Measurements from ENCODE around the gene PXMP2.
"Not testable (repeated sequence)": the region's sequence is repeated elsewhere in the genome, so short reads cannot be mapped to it uniquely, and the experiment has no call there.

Gene PXMP2

DNA sequence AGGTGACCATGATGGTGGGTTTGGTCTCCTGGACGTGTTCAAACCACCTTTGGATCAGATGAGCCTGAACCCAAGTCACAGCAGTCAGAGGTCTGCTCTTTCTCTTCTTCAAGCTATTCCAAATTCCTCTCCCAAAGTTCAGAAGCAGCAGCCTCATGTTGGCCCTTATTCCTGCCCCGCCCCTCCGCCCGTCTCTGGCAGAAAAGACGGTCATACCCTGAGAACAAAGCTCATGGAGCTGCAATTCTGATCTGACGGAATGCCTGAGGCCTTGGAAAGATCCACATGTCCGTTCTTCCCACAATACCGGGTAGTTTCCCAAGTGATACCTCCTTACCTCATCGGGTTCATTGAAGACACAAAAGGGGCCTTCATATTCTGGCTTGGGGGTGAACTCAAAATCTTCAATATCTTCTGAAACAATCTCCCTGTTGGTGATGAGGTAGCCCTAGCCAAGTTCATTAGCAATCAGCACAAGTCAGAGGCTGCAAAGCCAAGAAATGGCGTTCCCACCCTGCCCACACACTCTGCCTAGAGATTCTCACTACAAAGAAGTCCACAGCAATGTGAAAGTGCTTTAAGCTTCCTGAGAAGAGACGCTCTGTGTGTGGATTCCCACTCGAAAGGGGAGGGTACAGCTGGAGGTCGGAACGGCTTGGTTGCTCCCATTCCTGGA is 11.5 kb upstream of the PXMP2 start:
- no peak overlapping the region for H3K4me3 ChIP-seq (replicated peaks; ENCODE audit: low read depth, low read length)
- DNase-seq (ENCODE audit: extremely low read depth, low read depth): no peak
- no peak for TF ChIP-seq CTCF (IDR thresholded peaks at IDR 0.05; ENCODE audit: low read depth, low read length, missing control alignments)

GRCh38 chr12:132677492-132677891 is 9.9 kb upstream of the PXMP2 start:
- no peak for TF ChIP-seq CTCF (IDR thresholded peaks at IDR 0.05; ENCODE audit: low read depth, low read length, missing control alignments)
- no peak overlapping the region for H3K4me3 ChIP-seq (replicated peaks; ENCODE audit: low read depth, low read length)
- no peak for DNase-seq (ENCODE audit: extremely low read depth, low read depth)

DNA sequence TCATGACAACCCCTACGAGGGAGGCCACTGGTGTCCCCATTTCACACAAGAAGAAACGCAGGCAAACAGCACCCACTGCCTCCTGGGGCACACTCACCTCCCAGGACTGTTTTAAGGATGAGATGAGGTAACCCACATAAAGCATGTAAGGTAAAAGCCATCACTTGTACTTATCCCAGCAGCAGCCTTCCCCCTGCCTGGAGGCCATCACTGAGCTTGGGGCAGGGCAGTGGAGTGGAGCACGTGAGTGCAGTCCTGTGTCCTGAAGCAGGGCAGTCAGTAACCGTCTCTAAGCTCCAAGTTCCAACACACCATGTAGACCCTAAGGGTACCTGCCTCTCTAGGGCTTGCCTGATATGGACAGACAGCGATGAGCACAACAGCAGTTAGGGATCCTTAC is 2.0 kb upstream of the PXMP2 start:
- peak overlapping the region; percentile 61 for H3K4me3 ChIP-seq (replicated peaks; ENCODE audit: low read depth, low read length)
- TF ChIP-seq CTCF (IDR thresholded peaks at IDR 0.05; ENCODE audit: low read depth, low read length, missing control alignments): no peak
- DNase-seq (ENCODE audit: extremely low read depth, low read depth): no peak

- DNase-seq (ENCODE audit: extremely low read depth, low read depth): no peak
- H3K4me3 ChIP-seq (replicated peaks; ENCODE audit: low read depth, low read length): peak overlapping the region; percentile 61
- no peak for TF ChIP-seq CTCF (IDR thresholded peaks at IDR 0.05; ENCODE audit: low read depth, low read length, missing control alignments)
These were observed 569 bp upstream of the PXMP2 start for GRCh38 chr12:132686825-132687210.

DNA sequence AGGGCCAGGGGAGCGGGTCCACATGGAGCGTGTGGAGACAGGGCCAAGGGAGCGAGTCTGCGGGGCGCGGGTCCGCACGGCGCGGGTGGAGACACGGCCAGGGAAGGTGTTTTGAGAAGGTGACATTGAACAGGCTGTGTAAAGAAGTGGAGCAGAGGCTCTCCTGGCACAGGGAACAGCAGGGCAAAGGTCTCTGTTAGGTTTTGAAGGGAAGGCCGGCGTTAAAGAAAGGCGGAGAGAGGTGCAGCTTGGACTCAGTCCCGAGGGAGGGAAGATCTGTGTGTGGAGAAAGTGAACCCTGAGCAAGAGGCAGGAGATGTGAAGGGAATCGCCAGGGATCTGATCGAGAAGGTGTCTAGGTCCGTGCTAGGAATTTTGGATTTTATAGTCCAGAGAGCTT is 1.8 kb downstream of the PXMP2 start:
- no peak for TF ChIP-seq CTCF (IDR thresholded peaks at IDR 0.05; ENCODE audit: low read depth, low read length, missing control alignments)
- H3K4me3 ChIP-seq (replicated peaks; ENCODE audit: low read depth, low read length): peak overlapping the region; percentile 19
- no peak for DNase-seq (ENCODE audit: extremely low read depth, low read depth)

DNA sequence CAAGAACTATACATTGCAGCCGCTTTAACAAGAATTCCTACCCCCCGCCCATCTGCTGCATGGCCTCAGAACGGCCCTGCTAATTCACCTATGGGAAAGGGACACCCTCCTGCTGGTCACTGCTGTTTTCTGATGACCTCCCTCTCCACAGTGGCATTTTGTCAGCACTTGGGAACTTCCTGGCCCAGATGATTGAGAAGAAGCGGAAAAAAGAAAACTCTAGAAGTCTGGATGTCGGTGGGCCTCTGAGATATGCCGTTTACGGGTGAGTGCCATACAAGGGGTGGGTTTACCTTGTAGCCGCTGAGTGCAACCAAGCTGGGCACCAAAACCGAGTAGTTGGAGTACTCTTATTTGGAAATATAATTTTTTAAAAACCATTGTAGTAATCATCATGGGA is 2.7 kb downstream of the PXMP2 start:
- no peak overlapping the region for H3K4me3 ChIP-seq (replicated peaks; ENCODE audit: low read depth, low read length)
- no peak for TF ChIP-seq CTCF (IDR thresholded peaks at IDR 0.05; ENCODE audit: low read depth, low read length, missing control alignments)
- no peak for DNase-seq (ENCODE audit: extremely low read depth, low read depth)

DNA sequence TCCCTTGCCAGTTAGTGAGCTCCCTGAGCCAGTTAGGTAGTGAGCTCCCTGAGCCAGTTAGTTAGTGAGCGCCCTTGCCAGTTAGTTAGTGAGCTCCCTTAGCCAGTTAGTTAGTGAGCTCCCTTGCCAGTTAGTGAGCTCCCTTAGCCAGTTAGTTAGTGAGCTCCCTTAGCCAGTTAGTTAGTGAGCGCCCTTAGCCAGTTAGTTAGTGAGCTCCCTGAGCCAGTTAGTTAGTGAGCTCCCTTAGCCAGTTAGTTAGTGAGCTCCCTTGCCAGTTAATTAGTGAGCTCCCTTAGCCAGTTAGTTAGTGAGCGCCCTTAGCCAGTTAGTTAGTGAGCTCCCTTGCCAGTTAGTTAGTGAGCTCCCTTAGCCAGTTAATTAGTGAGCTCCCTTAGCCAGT is 4.6 kb downstream of the PXMP2 start:
- DNase-seq (ENCODE audit: extremely low read depth, low read depth): not testable (repeated sequence)

DNA sequence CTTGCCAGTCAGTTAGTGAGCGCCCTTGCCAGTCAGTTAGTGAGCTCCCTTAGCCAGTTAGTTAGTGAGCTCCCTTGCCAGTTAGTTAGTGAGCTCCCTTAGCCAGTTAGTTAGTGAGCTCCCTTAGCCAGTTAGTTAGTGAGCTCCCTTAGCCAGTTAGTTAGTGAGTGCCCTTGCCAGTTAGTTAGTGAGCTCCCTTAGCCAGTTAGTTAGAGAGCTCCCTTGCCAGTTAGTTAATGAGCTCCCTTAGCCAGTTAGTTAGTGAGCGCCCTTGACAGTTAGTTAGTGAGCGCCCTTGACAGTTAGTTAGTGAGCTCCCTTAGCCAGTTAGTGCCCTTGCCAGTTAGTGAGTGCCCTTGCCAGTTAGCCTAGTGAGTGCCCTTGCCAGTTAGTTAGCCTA is 7.5 kb downstream of the PXMP2 start:
- H3K4me3 ChIP-seq (replicated peaks; ENCODE audit: low read depth, low read length); DNase-seq (ENCODE audit: extremely low read depth, low read depth): not testable (repeated sequence)

More for the DNA sequence above, 4.6 kb downstream of the PXMP2 start:
- not testable (repeated sequence) for H3K4me3 ChIP-seq (replicated peaks; ENCODE audit: low read depth, low read length)

Data from HFF-Myc (cell line).